Kidney (tissue), 14 donors: Measurements from ENCODE around the gene DCUN1D3. TPM values are rescaled to one million over a fixed set of nuclear protein-coding genes. Genes with fewer than 3 reads are reported as not detected.

ENCODE experiments used
- DNase-seq, 5 donors: peaks; one replicate each; pipeline ENCODE4 v3.0.0-alpha.2; 2013 to 2020
- FAIRE-seq: peaks from 2 replicates; lab custom pipeline; 2012; peaks lifted over from hg19 to GRCh38; lab: Jason Lieb, UNC
- H3K27ac ChIP-seq, 2 donors: one replicate each; pipeline ENCODE4 v1.7.0; 2013; ENCODE audit warnings: low read depth in 2 of 2, low read length in 2 of 2, inconsistent platforms in 1 of 2
- H3K27me3 ChIP-seq: one replicate; pipeline ENCODE4 v1.7.1; 2013; ENCODE audit warnings: low read length, inconsistent platforms; ENCODE audit not compliant: control insufficient read depth, insufficient read depth
- H3K36me3 ChIP-seq, 3 donors: one replicate each; pipeline versions ENCODE4 v1.7.0 to v1.7.1; 2013; ENCODE audit warnings: low read length in 3 of 3, control low read depth in 1 of 3, inconsistent platforms in 1 of 3; ENCODE audit not compliant: insufficient read depth in 3 of 3, control insufficient read depth in 2 of 3
- H3K4me1 ChIP-seq, 3 donors: one replicate each; pipeline versions ENCODE4 v1.7.0 to v1.7.1; 2013; ENCODE audit warnings: low read length in 3 of 3, inconsistent platforms in 1 of 3, low read depth in 1 of 3; ENCODE audit not compliant: control insufficient read depth in 2 of 3, insufficient read depth in 2 of 3
- H3K4me3 ChIP-seq, 3 donors: one replicate each; pipeline versions ENCODE4 v1.7.0 to v1.8.1; 2013; ENCODE audit warnings: low read length in 3 of 3, control low read depth in 1 of 3, inconsistent platforms in 1 of 3
- H3K9ac ChIP-seq, 3 donors: one replicate each; pipeline versions ENCODE4 v1.7.0 to v1.7.1; 2013; ENCODE audit warnings: low read length in 3 of 3, control low read depth in 1 of 3, inconsistent platforms in 1 of 3
- H3K9me3 ChIP-seq, 3 donors: one replicate each; pipeline versions ENCODE4 v1.7.0 to v1.7.1; 2013; ENCODE audit warnings: low read length in 3 of 3, control low read depth in 1 of 3, inconsistent platforms in 1 of 3; ENCODE audit not compliant: control insufficient read depth in 2 of 3, insufficient read depth in 1 of 3
- CTCF ChIP-seq: IDR thresholded peaks from 3 replicates; pipeline ENCODE4 v1.5.1; 2012; ENCODE audit warnings: mild to moderate bottlenecking, moderate library complexity, borderline replicate concordance; ENCODE audit not compliant: insufficient read depth; ENCODE audit errors: extremely low read depth
- intact Hi-C: fragments of 100-400 bp; cut with DNase I; formaldehyde crosslinking; loops from one replicate; pipeline ENCODE4 v1.11.1; 2022
- polyA plus RNA-seq: library from polyadenylated mRNA; stranded (reverse); fragments of 350-450 nt; fragmentation: Illumina TruSeq; extraction: RNeasy Lipid Tissue Mini Kit (QIAGEN cat#74804); gene quantifications from one replicate; pipeline ENCODE4 v1.2.3, GENCODE V29; 2014; ENCODE audit warnings: low read depth, low replicate concordance; ENCODE audit not compliant: insufficient read depth
- total RNA-seq: library from RNA; stranded (reverse); fragmentation: NEBNext Ultra II Directional; extraction: Animal tissue kit (Norgen Biotek cat#: 25700); gene quantifications from one replicate; pipeline ENCODE4 v1.2.1, GENCODE V29; 2021
- donor health status: control.
- donor health status: control.
- donor health status: control.
- donor health status: control.
- donor health status: control.
- donor health status: DM: yes; HTN: yes; CAD: no.
- donor health status: Normal renal cell carcinoma (clear cell type).

The DCUN1D3 gene
- total and polyA plus RNA-seq, 2 donors from 2014 or later, result 3.5 to 16.3 TPM

GRCh38 chr16:20901436-20902112, 1.4 kb upstream of the DCUN1D3 start:
- no peak for FAIRE-seq
- H3K36me3 ChIP-seq, result peaks cover 0 to 2% (median 0%) of the 10 kb centered on the region in 3 donors
- no peaks in the 10 kb centered on the region for H3K27me3 ChIP-seq
- intact Hi-C loops, result no loop called here
- H3K27ac ChIP-seq, result peak overlapping the region; percentile 95 to 97
- TF ChIP-seq CTCF, result no peak
- peak; percentile 64 to 84 (median 78) for DNase-seq
- no peaks in the 10 kb centered on the region for H3K9me3 ChIP-seq
- H3K4me3 ChIP-seq, result peak overlapping the region; percentile 66 to 93 (median 71)
- H3K4me1 ChIP-seq, result peaks cover 2 to 32% (median 23%) of the 10 kb centered on the region in 3 donors
- H3K9ac ChIP-seq, result peak overlapping the region; percentile 86 to 93 (median 87)

DNA sequence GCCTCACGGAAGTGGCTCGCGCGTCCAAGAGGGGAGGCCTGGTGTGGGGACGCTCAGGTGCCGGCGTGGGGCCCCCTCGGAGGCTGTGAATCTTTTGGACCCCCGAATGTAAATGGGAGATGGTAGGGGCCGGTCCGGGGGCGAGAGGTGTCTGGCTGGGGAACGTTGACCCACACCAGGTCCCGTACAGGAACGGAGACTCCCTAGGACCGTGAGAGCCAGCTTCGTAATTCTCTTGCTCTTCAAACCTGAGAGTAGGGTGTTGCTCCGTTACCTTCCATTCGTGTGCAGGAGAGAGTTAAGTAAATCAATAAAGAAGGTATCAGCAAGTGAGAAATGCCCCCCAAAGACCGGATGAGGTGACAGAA, 894 bp upstream of the DCUN1D3 start:
- Histone ChIP-seq H3K9me3 (no peaks in the 10 kb centered on the region), H3K27ac (peak overlapping the region; percentile 95 to 97), H3K4me1 (peaks cover 2 to 31% (median 18%) of the 10 kb centered on the region in 3 donors), H3K36me3 (peaks cover 0 to 2% (median 0%) of the 10 kb centered on the region in 3 donors), H3K27me3 (no peaks in the 10 kb centered on the region), H3K4me3 (peak overlapping the region; percentile 66 to 93 (median 71)), H3K9ac (peak overlapping the region; percentile 86 to 93 (median 87))
- FAIRE-seq (no peak), DNase-seq (no peak)
- TF ChIP-seq CTCF, result no peak
- intact Hi-C loops, result no loop called here

DNA sequence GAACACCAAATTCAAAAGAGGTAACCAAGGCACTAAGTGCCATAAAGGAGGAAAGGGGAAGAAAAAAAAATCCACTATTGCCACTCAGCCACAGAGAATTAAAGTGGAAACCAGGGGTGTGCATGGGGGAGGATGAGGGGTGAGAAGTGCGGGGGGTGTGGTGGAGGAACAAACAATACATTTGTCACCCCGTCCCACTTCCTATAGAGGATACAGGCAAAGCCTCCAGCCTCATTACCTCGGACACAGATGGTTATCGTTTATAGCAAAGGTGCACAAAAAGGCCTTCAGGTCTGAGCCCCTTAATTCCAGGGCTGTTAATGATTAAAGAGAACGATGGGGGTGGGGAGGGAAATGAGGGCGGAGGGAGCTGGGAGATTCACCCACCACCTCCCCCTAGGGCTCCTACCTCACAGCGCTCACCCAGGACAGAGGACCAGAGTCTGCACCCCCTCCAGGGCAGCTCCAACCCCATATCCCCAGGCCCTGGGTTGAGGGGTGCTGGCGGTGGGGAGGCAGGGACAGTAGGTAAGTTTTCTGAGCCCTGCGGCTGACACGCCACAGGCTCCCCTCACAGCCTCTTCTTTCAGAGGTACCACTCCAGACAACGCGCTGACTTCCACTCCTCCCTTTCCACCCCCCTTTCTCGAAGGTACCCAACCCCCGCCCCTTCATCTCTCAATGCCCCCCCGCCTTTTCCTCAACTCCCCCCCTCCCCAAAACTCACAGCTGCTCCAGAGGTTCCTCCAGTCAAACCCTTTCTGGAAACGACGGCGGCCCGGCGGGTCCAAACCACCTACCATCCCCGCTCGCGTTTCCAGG, 470 bp downstream of the DCUN1D3 start:
- Histone ChIP-seq H3K36me3 (peaks cover 0 to 2% (median 0%) of the 10 kb centered on the region in 3 donors), H3K4me1 (peaks cover 0 to 22% (median 9%) of the 10 kb centered on the region in 3 donors), H3K27me3 (no peaks in the 10 kb centered on the region), H3K9ac (peak overlapping the region; percentile 64 to 90 (median 81)), H3K4me3 (peak overlapping the region; percentile 71 to 83 (median 81)), H3K9me3 (no peaks in the 10 kb centered on the region), H3K27ac (peak overlapping the region; percentile 88 to 96)
- no peak for TF ChIP-seq CTCF
- FAIRE-seq (no peak), DNase-seq (peak; percentile 69 to 90 (median 85))
- intact Hi-C loops, result no loop called here
